Activated CD4-positive, alpha-beta memory T cell treated with anti-CD3 and anti-CD28 coated beads for 36 hours (primary cell): ENCODE results near the gene OSMR. TPM values are rescaled to one million over a fixed set of nuclear protein-coding genes. Genes with fewer than 3 reads are reported as not detected.

Experiments used
- CTCF ChIA-PET: fragments of 350-600 bp; sonication (Branson Sonifier 250); formaldehyde crosslinking; loops from one replicate; lab custom pipeline; 2021; ENCODE audit warnings: antibody characterized with exemption, inconsistent platforms; lab: Charles Lee
- POLR2A ChIA-PET: fragments of 350-600 bp; sonication (Branson Sonifier 250); formaldehyde crosslinking; loops from one replicate; lab custom pipeline; 2021; ENCODE audit warnings: antibody characterized with exemption; lab: Charles Lee
- DNase-seq: peaks from one replicate; pipeline ENCODE4 v3.0.0-alpha.2; 2020
- H3K27ac Mint-ChIP-seq: one replicate; pipeline ENCODE4 v1.8.0; 2021; ENCODE audit warnings: mixed read lengths
- H3K27me3 Mint-ChIP-seq: one replicate; pipeline ENCODE4 v1.8.0; 2021; ENCODE audit warnings: mixed read lengths
- H3K36me3 Mint-ChIP-seq: one replicate; pipeline ENCODE4 v1.8.0; 2021; ENCODE audit warnings: mixed read lengths
- H3K4me1 Mint-ChIP-seq: one replicate; pipeline ENCODE4 v1.8.0; 2021; ENCODE audit warnings: low read depth, mixed read lengths
- H3K4me3 Mint-ChIP-seq: one replicate; pipeline ENCODE4 v1.8.0; 2021; ENCODE audit warnings: mild to moderate bottlenecking, mixed read lengths
- H3K9me3 Mint-ChIP-seq: one replicate; pipeline ENCODE4 v1.8.0; 2021; ENCODE audit warnings: mixed read lengths
- intact Hi-C: fragments of 100-400 bp; cut with micrococcal nuclease; formaldehyde crosslinking; loops from one replicate; pipeline ENCODE4 v1.15.1; 2023
- total RNA-seq, 2 experiments: library from RNA; stranded (reverse); gene quantifications; one replicate each; pipeline ENCODE4 v1.2.3, GENCODE V29; 2021

OSMR gene
- total RNA-seq, 2 experiments from 2014 or later: 0.10 TPM; not detected in 1

DNA sequence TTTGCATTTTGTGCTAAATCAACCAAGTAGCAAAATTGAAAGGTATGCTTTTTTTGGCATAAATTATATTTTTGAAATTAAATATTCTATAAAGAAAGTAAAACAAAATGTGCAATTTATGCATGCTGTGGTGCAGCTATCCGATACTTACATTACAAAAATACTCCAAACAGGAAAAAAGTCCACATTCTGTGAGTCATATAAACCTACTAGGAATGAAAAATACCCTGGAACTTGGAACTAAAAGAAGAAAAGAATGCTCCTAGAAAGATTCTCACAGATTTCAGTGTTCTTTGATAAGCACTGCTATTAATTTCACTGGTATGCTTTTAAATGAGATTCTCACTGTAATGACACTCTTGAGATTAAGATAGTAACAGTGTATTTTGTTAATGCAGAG, 92.6 kb downstream of the OSMR start:
- no peak for DNase-seq
- Mint-ChIP-seq H3K27me3 (no peaks in the 10 kb centered on the region), H3K9me3 (no peaks in the 10 kb centered on the region), H3K27ac (no peak overlapping the region), H3K4me1 (no peaks in the 10 kb centered on the region), H3K36me3 (peaks cover 16% of the 10 kb centered on the region), H3K4me3 (no peak overlapping the region)
- intact Hi-C loops: no loop called here
- ChIA-PET CTCF (interaction anchor here (1.8 kb wide), 1 partner anchor 17 kb away, joined by 8 read pairs; no protein-coding TSS in a partner anchor), POLR2A (no interaction called here)

DNA sequence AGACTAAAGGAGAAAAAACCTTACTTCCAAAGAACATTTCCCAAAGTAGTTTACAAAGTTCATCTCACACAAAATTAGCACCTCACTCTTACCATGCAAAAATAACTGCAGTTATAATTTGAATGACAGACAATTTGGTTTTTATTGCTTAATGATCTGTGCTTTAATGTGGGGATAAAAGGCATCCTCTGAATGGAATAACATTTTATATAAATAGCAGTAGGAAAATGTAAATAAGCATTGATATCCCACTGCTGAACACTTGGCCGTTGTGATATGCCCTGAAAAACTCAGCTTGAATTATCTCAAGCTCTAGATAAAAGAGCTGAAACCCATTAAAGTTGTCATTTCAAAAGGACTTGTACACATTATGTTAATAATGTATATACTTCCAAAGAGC, 93.2 kb downstream of the OSMR start:
- peaks cover 16% of the 10 kb centered on the region for H3K36me3 Mint-ChIP-seq
- no peak overlapping the region for H3K27ac Mint-ChIP-seq
- intact Hi-C loops: no loop called here
- H3K4me3 Mint-ChIP-seq: no peak overlapping the region
- POLR2A ChIA-PET: no interaction called here
- H3K4me1 Mint-ChIP-seq: no peaks in the 10 kb centered on the region
- DNase-seq: no peak
- no peaks in the 10 kb centered on the region for H3K27me3 Mint-ChIP-seq
- H3K9me3 Mint-ChIP-seq: no peaks in the 10 kb centered on the region
- CTCF ChIA-PET: interaction anchor here (1.8 kb wide), 1 partner anchor 17 kb away, joined by 8 read pairs; no protein-coding TSS in a partner anchor

DNA sequence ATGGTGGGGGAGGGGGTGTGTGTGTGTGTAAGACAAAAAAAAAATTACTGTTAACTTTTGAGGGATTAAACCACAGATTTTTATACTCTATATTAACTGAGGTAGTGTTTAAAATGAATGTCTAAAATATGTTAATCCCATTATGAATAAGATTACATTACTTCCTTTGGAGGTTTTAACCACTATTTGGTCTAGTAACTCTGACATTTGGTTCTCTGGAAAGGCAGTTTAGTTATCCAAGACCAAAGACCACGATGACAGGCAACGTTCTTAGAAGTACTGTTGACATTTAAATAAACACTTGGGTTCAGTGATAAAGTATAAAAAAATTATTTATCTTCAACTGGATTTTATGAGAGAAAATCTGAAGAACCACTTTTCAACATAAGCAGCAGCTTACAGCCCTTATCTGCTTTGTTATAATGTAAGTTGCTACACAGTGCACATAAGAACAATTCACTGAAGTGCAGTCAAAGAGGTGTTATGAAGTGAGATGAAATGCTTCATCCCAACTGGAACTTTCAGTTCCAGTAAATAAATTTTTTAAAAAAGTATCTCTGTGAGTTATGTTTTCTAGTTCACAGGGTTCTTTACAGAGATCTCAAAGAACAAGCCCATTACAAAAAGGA, 94.5 kb downstream of the OSMR start:
- Mint-ChIP-seq H3K9me3 (no peaks in the 10 kb centered on the region), H3K27me3 (no peaks in the 10 kb centered on the region), H3K4me1 (no peaks in the 10 kb centered on the region), H3K4me3 (no peak overlapping the region), H3K36me3 (peaks cover 20% of the 10 kb centered on the region), H3K27ac (no peak overlapping the region)
- ChIA-PET POLR2A (no interaction called here), CTCF (no interaction called here)
- intact Hi-C loops: no loop called here
- DNase-seq: no peak

DNA sequence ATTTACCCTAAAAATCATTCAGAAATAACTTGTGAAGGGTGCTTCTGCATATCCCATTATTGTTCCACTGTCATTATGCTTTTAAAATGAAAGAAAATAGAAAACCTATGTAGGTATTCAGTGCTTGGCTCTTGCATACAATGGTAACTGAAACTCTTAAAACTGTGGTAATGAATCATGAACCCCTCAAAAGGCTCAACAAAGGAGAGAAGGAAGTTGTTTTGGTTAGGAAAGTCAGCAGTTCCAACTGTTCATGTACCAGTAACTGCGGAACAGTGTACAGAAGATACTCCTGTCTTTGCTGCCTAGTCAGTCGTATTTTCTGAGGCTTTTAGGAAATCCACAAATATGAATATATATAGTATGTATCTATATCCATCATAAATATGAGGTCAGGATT, 96.1 kb downstream of the OSMR start:
- intact Hi-C loops: no loop called here
- no peaks in the 10 kb centered on the region for H3K27me3 Mint-ChIP-seq
- peaks cover 23% of the 10 kb centered on the region for H3K36me3 Mint-ChIP-seq
- POLR2A ChIA-PET: no interaction called here
- no peak overlapping the region for H3K27ac Mint-ChIP-seq
- CTCF ChIA-PET: no interaction called here
- no peak overlapping the region for H3K4me3 Mint-ChIP-seq
- H3K9me3 Mint-ChIP-seq: no peaks in the 10 kb centered on the region
- DNase-seq: no peak
- no peaks in the 10 kb centered on the region for H3K4me1 Mint-ChIP-seq

DNA sequence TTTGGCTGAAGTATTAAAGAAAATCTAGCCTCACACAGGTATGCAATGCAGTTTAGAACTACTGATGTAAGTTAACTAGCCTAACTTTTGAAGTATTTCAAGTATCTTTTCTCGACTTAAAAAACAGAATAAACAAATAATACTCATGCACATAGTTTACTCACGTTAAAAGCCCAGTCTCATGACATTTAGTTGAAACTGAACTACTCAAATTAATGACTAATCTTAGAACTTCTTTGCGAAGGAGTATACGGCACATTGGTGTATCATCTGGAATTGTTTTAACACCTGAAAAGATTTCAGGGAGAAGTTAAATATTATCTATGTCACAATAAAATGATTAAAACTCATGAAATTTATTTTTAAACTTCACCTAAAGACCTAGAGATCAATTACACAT, 98.5 kb downstream of the OSMR start:
- POLR2A ChIA-PET: no interaction called here
- no peak for DNase-seq
- no peak overlapping the region for H3K4me3 Mint-ChIP-seq
- CTCF ChIA-PET: no interaction called here
- no peaks in the 10 kb centered on the region for H3K27me3 Mint-ChIP-seq
- peaks cover 18% of the 10 kb centered on the region for H3K36me3 Mint-ChIP-seq
- intact Hi-C loops: no loop called here
- no peaks in the 10 kb centered on the region for H3K9me3 Mint-ChIP-seq
- no peaks in the 10 kb centered on the region for H3K4me1 Mint-ChIP-seq
- no peak overlapping the region for H3K27ac Mint-ChIP-seq

DNA sequence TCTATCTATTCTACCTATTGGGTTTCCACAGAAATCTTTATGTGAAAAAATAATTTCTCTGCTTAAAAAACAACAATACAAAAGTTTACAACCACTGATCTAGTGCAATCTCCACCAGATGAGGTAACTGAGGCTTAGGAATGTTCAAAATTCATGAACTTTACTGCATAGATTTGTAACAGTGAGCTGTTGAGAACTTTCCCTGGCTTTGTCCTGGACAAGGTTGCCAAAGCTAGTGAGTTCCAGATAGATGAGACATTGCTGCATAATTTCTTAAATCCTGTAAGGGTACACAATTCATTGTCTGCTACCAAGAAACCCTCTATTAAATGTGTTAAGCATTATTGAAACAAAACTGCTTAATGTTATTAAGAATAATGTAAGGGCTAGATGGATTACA, 102.7 kb downstream of the OSMR start:
- H3K4me3 Mint-ChIP-seq: no peak overlapping the region

DNA sequence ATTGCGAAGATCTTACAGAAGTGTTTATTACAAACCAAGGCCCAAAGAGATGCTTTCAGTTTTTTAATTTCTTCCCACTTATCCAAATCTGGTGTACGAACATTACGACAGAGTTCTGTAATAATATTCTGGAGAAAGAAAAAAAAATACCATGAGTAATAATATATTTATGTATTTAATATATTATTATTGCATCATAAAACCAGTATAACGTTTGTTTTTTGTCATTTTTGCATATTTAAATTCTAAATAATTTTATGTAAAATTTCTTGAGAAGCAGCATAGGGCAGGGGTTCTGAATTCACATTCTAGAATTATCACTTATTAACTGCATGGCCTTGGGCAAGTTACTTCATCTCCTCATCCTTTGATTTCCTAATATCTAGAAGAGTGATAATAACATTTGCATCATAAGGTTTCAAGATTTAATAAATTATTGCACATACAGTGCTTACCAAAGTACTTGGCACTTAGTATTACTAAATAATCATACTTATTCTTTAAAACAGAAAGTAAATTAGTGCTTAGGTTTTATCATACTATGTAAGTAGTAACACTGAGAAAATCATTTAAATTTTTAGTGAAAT, 107.7 kb downstream of the OSMR start:
- no peak overlapping the region for H3K4me3 Mint-ChIP-seq
- H3K9me3 Mint-ChIP-seq: no peaks in the 10 kb centered on the region
- no peaks in the 10 kb centered on the region for H3K27me3 Mint-ChIP-seq
- H3K4me1 Mint-ChIP-seq: no peaks in the 10 kb centered on the region
- DNase-seq: no peak
- intact Hi-C loops: no loop called here
- peaks cover 33% of the 10 kb centered on the region for H3K36me3 Mint-ChIP-seq
- ChIA-PET CTCF (no interaction called here), POLR2A (no interaction called here)
- no peak overlapping the region for H3K27ac Mint-ChIP-seq

More for the DNA sequence above, 102.7 kb downstream of the OSMR start:
- ChIA-PET CTCF (no interaction called here), POLR2A (no interaction called here)
- H3K4me1 Mint-ChIP-seq: no peaks in the 10 kb centered on the region
- H3K27ac Mint-ChIP-seq: no peak overlapping the region
- H3K36me3 Mint-ChIP-seq: peaks cover 31% of the 10 kb centered on the region
- DNase-seq: no peak
- no peaks in the 10 kb centered on the region for H3K27me3 Mint-ChIP-seq
- intact Hi-C loops: no loop called here
- no peaks in the 10 kb centered on the region for H3K9me3 Mint-ChIP-seq

DNA sequence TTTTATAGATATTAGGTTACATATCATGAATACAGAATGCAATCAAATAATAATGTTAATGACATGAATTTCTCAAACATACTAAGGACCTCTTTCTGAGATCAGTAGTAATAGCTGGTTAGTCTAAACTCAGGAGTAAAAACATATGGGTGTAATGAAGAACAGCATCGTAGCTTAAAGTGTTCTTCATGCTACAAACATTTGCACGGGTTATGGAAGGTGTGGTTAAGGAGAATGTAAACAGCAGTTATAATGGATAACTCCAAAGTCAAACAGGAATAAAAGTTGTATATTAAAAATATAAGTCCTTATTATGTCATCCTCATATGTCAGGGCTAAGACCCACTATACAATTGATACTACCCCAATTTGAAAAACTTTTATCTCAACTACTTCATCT, 115.9 kb downstream of the OSMR start:
- ChIA-PET CTCF (no interaction called here), POLR2A (no interaction called here)
- Mint-ChIP-seq H3K4me3 (no peak overlapping the region), H3K36me3 (peaks cover 24% of the 10 kb centered on the region), H3K9me3 (no peaks in the 10 kb centered on the region), H3K27ac (no peak overlapping the region), H3K4me1 (no peaks in the 10 kb centered on the region), H3K27me3 (no peaks in the 10 kb centered on the region)
- intact Hi-C loops: no loop called here
- DNase-seq: no peak

DNA sequence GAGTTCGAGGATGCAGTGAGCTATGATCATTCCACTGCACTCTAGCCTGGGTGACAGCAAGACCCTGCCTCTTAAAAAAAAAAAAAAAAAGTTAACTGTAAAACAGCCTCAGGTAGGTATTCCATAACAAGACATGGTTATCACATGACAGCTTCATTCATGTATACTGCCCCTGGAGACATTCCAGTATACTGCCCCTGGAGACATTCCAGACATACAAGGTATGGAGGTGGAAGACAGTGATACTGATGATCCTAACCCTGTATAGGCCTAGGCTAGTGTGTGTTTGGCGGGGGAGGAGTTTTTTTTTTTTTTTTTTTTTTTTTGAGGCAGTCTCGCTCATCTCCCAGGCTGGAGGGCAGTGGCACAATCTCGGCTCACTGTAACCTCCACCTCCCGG, 122.9 kb downstream of the OSMR start:
- H3K9me3 Mint-ChIP-seq: no peaks in the 10 kb centered on the region
- H3K36me3 Mint-ChIP-seq: no peaks in the 10 kb centered on the region
- no peak for DNase-seq
- H3K4me1 Mint-ChIP-seq: no peaks in the 10 kb centered on the region
- no peaks in the 10 kb centered on the region for H3K27me3 Mint-ChIP-seq
- ChIA-PET POLR2A (interaction anchor here (0.6 kb wide), 1 partner anchor 16 kb away, joined by 4 read pairs; no protein-coding TSS in a partner anchor), CTCF (interaction anchor here (0.6 to 0.7 kb wide), 3 partner anchors 112 to 408 kb away, joined by 3 to 4 read pairs (median 3); no protein-coding TSS in a partner anchor)
- no peak overlapping the region for H3K27ac Mint-ChIP-seq
- intact Hi-C loops: no loop called here
- H3K4me3 Mint-ChIP-seq: no peak overlapping the region

DNA sequence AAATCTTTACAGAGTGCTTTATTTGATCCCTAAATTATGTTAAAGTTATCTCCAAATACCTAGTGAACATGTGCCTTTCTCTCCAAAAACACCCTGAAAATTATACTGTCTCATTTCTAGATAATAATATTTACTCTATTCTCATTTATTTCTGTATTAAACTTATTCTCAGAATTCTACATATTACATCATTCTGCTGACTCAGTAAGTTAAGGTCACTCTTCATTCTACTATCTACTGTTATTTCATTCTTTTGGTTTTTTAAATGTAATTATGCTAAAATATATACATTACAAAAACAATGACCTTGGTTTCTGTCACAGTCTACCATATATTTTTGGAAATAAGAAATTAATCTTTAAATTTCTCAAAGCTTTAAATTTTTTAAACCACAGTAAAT, 132.2 kb downstream of the OSMR start:
- Mint-ChIP-seq H3K36me3 (peaks cover 4% of the 10 kb centered on the region), H3K27ac (no peak overlapping the region), H3K4me3 (no peak overlapping the region), H3K9me3 (no peaks in the 10 kb centered on the region), H3K27me3 (no peaks in the 10 kb centered on the region), H3K4me1 (no peaks in the 10 kb centered on the region)
- POLR2A ChIA-PET: no interaction called here
- CTCF ChIA-PET: no interaction called here
- DNase-seq: no peak
- intact Hi-C loops: no loop called here

DNA sequence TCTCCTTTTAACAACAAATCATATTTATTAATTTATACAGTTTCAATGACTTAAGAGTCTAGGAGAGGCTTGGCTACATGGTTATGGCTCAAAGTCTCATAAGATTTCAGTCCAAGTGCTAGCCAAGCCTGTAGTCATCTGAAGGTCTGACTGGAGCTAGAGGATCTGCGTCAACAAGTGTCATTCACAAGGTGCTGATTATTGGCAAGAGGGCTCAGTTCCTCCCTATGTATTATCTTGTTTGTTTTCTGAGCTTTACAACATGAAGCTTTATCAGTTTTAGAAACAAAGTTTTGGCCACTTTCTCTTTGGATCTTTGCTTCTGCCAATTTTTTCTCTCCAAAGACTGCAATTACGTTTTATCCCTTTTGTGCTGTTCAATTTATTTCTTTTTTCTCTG, 133.7 kb downstream of the OSMR start:
- Mint-ChIP-seq H3K27ac (no peak overlapping the region), H3K4me3 (no peak overlapping the region), H3K27me3 (no peaks in the 10 kb centered on the region), H3K4me1 (no peaks in the 10 kb centered on the region), H3K36me3 (peaks cover 4% of the 10 kb centered on the region), H3K9me3 (no peaks in the 10 kb centered on the region)
- CTCF ChIA-PET: interaction anchor here (1.0 kb wide), 1 partner anchor 568 kb away, joined by 3 read pairs; no protein-coding TSS in a partner anchor
- intact Hi-C loops: no loop called here
- POLR2A ChIA-PET: no interaction called here
- DNase-seq: no peak
